Body of pancreas (tissue), 4 donors: ENCODE results near the gene MYOG. TPM values are rescaled to one million over a fixed set of nuclear protein-coding genes. Genes with fewer than 3 reads are reported as not detected.

Experiments used
- ATAC-seq: fragments of 150-250 bp; one replicate; pipeline ENCODE4 v1.9.1; 2016
- DNase-seq, 4 donors: peaks; one replicate each; pipeline ENCODE4 v3.0.0-alpha.2; 2019
- H3K27ac ChIP-seq, 4 donors: fragments of 200-600 bp; sonication (generic); 1 replicate in 3 of 4; 2 replicates in 1 of 4; pipeline versions ENCODE4 v1.5.1 to v1.6.1; 2016 to 2019; ENCODE audit warnings: mild to moderate bottlenecking in 1 of 4, mixed read lengths in 1 of 4, moderate library complexity in 1 of 4
- H3K27me3 ChIP-seq, 2 donors: fragments of 200-600 bp; sonication (generic); one replicate each; pipeline ENCODE4 v1.6.0; 2016; ENCODE audit warnings: mild to moderate bottlenecking in 1 of 2
- H3K36me3 ChIP-seq, 2 donors: fragments of 200-600 bp; sonication (generic); replicated peaks in 1 of 2; 2 replicates each; pipeline ENCODE4 v1.5.1; 2016; ENCODE audit warnings: low read depth in 2 of 2; ENCODE audit not compliant: insufficient read depth in 1 of 2
- H3K4me1 ChIP-seq: fragments of 200-600 bp; sonication (generic); one replicate; pipeline ENCODE4 v1.6.0; 2016
- H3K4me3 ChIP-seq, 2 donors: fragments of 200-600 bp; sonication (generic); 1 replicate in 1 of 2; 2 replicates in 1 of 2; pipeline ENCODE4 v1.5.1; 2016 to 2019
- H3K9me3 ChIP-seq, 3 donors: fragments of 200-600 bp; sonication (generic); 1 replicate in 2 of 3; 2 replicates in 1 of 3; pipeline ENCODE4 v1.5.1; 2016
- POLR2A ChIP-seq, 3 donors: fragments of 450-650 bp; IDR thresholded peaks; one replicate each; pipeline ENCODE4 v1.6.1; 2016; ENCODE audit warnings: antibody characterized with exemption in 3 of 3, mild to moderate bottlenecking in 2 of 3
- WGBS, 2 donors: methylation state at CpG; one replicate each; pipeline ENCODE4 v1.1.5; 2017; 5-methylcytosine and 5-hydroxymethylcytosine counted together
- intact Hi-C: fragments of 100-400 bp; cut with DNase I; formaldehyde crosslinking; loops from one replicate; pipeline ENCODE4 v1.15.1; 2023
- total RNA-seq, 2 donors: library from RNA; depleted of rRNA; stranded (reverse); fragments of >200 nt; gene quantifications; one replicate each; pipeline ENCODE4 v1.1.0, GENCODE V29; 2016
- TF ChIP-seq, protein P1 (sequence below), 7 experiments: fragments of 450-650 bp in 4 of 7; fragments of 200-600 bp in 3 of 7; sonication (generic) in 3 of 7; IDR thresholded peaks; one replicate each; pipeline ENCODE4 v1.5.1; 2016 to 2019; ENCODE audit warnings: antibody characterized with exemption in 7 of 7

Gene MYOG
- total RNA-seq, 2 donors from 2014 or later, result not detected

DNA sequence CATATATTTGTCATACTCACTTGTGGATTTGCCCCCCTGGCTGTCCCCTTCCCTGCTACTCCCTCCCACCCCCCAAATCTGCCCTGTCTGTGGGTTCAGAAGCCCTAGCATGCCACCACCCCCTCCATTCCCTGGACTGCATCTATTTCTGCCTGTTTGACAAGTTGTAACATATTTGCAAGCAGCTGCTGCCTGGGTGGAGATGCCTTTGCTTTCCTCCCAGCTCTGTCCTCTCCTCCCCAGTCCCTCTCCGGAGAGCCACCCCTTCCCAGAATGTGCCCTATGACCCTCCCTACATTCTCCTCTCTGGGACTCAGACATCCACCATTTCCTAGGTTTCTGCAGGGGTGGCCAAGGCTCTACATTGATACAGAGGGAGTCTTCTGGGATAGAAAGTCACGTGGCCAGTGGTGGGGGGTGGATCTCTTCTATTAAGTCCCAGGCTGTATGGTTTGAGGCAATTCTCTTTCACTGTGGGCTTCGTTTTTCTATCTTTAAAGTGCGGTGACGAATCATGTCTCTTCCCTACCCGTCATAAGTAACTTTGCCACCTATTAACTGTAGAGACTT is 6.0 kb upstream of the MYOG start:
- WGBS, 2 donors, result 44 to 59% methylated on average over 6 of the region's 6 CpGs
- Histone ChIP-seq H3K27me3 (no peaks in the 10 kb centered on the region), H3K4me3 (no peak overlapping the region), H3K36me3 (no peaks in the 10 kb centered on the region), H3K27ac (no peak overlapping the region), H3K4me1 (no peaks in the 10 kb centered on the region), H3K9me3 (peaks cover 0 to 9% (median 0%) of the 10 kb centered on the region in 3 donors)
- intact Hi-C loops, result no loop called here
- TF ChIP-seq, protein P1, sequence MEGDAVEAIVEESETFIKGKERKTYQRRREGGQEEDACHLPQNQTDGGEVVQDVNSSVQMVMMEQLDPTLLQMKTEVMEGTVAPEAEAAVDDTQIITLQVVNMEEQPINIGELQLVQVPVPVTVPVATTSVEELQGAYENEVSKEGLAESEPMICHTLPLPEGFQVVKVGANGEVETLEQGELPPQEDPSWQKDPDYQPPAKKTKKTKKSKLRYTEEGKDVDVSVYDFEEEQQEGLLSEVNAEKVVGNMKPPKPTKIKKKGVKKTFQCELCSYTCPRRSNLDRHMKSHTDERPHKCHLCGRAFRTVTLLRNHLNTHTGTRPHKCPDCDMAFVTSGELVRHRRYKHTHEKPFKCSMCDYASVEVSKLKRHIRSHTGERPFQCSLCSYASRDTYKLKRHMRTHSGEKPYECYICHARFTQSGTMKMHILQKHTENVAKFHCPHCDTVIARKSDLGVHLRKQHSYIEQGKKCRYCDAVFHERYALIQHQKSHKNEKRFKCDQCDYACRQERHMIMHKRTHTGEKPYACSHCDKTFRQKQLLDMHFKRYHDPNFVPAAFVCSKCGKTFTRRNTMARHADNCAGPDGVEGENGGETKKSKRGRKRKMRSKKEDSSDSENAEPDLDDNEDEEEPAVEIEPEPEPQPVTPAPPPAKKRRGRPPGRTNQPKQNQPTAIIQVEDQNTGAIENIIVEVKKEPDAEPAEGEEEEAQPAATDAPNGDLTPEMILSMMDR (IDR thresholded peaks at IDR 0.05), result no peak
- TF ChIP-seq POLR2A (IDR thresholded peaks at IDR 0.05), result no peak
- no peak for DNase-seq
- ATAC-seq, result no peak

DNA sequence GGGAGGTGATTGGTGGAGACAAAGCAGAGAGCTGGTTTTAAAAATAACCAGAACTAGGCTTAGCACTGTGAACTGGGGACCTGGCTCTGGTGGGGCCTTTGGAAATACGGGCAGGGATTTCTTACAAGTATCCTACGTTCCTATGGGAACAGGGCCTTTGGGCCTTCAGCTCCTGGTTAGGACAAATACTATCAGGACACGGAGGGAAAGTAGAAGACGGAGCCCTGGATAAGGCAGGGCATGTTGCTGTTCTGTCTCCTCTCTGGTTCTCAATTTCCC is 5.3 kb upstream of the MYOG start:
- WGBS, 2 donors, result 68% methylated on average over 4 of the region's 4 CpGs
- no peak for TF ChIP-seq POLR2A (IDR thresholded peaks at IDR 0.05)
- TF ChIP-seq, protein P1 (IDR thresholded peaks at IDR 0.05), result no peak
- no peaks in the 10 kb centered on the region for H3K36me3 ChIP-seq
- no peak overlapping the region for H3K4me3 ChIP-seq
- H3K9me3 ChIP-seq, result peaks cover 0 to 9% (median 0%) of the 10 kb centered on the region in 3 donors
- no peak for ATAC-seq
- H3K27me3 ChIP-seq, result no peaks in the 10 kb centered on the region
- intact Hi-C loops, result no loop called here
- H3K27ac ChIP-seq, result no peak overlapping the region
- no peak for DNase-seq
- H3K4me1 ChIP-seq, result no peaks in the 10 kb centered on the region

DNA sequence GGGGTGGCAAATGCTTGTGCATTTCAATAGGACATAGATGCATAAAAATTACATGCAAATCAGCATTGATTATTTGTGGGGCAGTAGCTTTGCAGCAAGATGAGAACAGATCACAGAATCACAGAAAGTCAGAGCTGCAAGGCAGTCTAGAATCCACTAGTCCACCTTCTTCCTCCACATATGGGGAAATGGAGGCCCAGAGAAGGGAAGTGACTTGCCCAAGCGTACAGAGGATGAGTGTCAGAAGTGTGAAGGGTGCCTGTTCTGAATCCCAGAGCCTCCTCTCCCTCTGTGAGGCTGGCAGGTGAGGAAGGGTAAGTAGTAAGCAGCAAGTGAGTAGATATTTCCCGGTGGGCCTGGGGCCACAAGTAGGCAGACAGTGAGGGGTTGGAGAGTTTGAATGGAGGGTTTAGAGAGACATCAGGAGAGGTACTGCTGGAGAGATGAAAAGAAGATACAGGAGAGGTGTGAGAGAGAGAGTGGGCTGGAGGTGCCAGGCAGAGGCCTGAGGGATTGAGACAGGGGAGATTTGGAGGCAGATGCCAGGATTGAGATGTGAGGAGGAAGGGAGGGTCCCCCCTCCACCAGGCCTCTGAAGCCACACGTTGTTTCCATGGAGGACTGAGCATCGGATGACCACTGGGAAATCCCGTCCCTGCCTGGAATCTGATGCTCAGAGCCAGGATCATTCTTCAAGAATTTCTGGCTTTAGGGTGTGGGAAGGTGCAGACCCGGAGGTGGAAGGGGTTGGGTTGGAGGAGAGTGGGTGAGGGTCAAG is 4.8 kb upstream of the MYOG start:
- Histone ChIP-seq H3K4me1 (no peaks in the 10 kb centered on the region), H3K27ac (no peak overlapping the region), H3K4me3 (no peak overlapping the region), H3K9me3 (peaks cover 0 to 9% (median 0%) of the 10 kb centered on the region in 3 donors), H3K27me3 (no peaks in the 10 kb centered on the region), H3K36me3 (no peaks in the 10 kb centered on the region)
- intact Hi-C loops, result no loop called here
- 60 to 65% methylated on average over 6 of the region's 6 CpGs for WGBS, 2 donors
- TF ChIP-seq POLR2A (IDR thresholded peaks at IDR 0.05), result no peak
- TF ChIP-seq, protein P1 (IDR thresholded peaks at IDR 0.05), result no peak
- ATAC-seq (no peak), DNase-seq (no peak)

DNA sequence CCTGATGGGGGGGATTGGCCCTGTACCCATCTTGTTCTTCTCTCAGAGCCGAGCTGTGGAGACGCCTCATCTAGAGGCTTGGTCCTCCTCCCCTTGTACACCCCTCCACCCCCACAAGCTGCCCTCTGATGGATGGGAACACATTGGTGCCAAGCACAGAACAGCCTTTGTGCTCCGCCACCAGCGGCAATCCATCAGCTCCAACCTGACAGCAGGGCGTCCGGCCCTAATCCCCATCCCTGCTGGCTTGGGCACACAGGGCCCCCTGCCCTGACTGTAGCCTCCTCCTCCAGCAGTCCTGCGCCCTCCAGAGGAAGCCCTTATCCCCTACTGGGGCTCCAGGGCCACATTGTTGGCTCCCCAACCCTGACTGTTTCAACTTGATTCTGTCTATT is 3.8 kb upstream of the MYOG start:
- no peak for ATAC-seq
- Histone ChIP-seq H3K9me3 (peaks cover 0 to under 1% (median 0%) of the 10 kb centered on the region in 3 donors), H3K27me3 (no peaks in the 10 kb centered on the region), H3K27ac (no peak overlapping the region), H3K36me3 (no peaks in the 10 kb centered on the region), H3K4me3 (no peak overlapping the region), H3K4me1 (no peaks in the 10 kb centered on the region)
- DNase-seq, result no peak
- 39 to 46% methylated on average over 6 to 7 of the region's 7 CpGs for WGBS, 2 donors
- intact Hi-C loops, result no loop called here
- TF ChIP-seq POLR2A (IDR thresholded peaks at IDR 0.05), result no peak
- TF ChIP-seq, protein P1 (IDR thresholded peaks at IDR 0.05), result no peak
